ENCODE results near the gene ATAD3B.
A peak's percentile ranks its signal among the peaks of the same experiment; 100 is the strongest.

Gene ATAD3B

GRCh38 chr1:1471389-1472052 lies at the start of gene ATAD3B:
Gene ATAD3B, plus strand, starts transcription at chr1:1471765. Its CDS starts 120 bp downstream, at chr1:1471885.
- TF ChIP-seq CTCF (IDR thresholded peaks at IDR 0.05; ENCODE audit: low read depth, low read length): no peak
- H3K4me3 ChIP-seq (replicated peaks in 1 of 2; ENCODE audit: low read depth in 2 of 2, low read length in 2 of 2): peak within 1 kb of the TSS; percentile 56 to 69
- DNase-seq (ENCODE audit: low read depth in 2 of 2): peak; percentile 82 to 90

- DNase-seq (ENCODE audit: low read depth in 2 of 2): no peak
- no peak overlapping the region for H3K4me3 ChIP-seq (replicated peaks in 1 of 2; ENCODE audit: low read depth in 2 of 2, low read length in 2 of 2)
- no peak for TF ChIP-seq CTCF (IDR thresholded peaks at IDR 0.05; ENCODE audit: low read depth, low read length)
Measured at GRCh38 chr1:1421907-1422464, 49.6 kb upstream of the ATAD3B start.

GRCh38 chr1:1422465-1423244 lies 48.9 kb upstream of the ATAD3B start:
- no peak for DNase-seq (ENCODE audit: low read depth in 2 of 2)
- TF ChIP-seq CTCF (IDR thresholded peaks at IDR 0.05; ENCODE audit: low read depth, low read length): no peak
- no peak overlapping the region for H3K4me3 ChIP-seq (replicated peaks in 1 of 2; ENCODE audit: low read depth in 2 of 2, low read length in 2 of 2)

GRCh38 chr1:1423245-1423597 lies 48.3 kb upstream of the ATAD3B start:
- DNase-seq (ENCODE audit: low read depth in 2 of 2): no peak
- TF ChIP-seq CTCF (IDR thresholded peaks at IDR 0.05; ENCODE audit: low read depth, low read length): no peak
- no peak overlapping the region for H3K4me3 ChIP-seq (replicated peaks in 1 of 2; ENCODE audit: low read depth in 2 of 2, low read length in 2 of 2)

GRCh38 chr1:1424707-1425106 lies 46.9 kb upstream of the ATAD3B start:
- no peak for TF ChIP-seq CTCF (IDR thresholded peaks at IDR 0.05; ENCODE audit: low read depth, low read length)
- H3K4me3 ChIP-seq (replicated peaks in 1 of 2; ENCODE audit: low read depth in 2 of 2, low read length in 2 of 2): no peak overlapping the region
- no peak for DNase-seq (ENCODE audit: low read depth in 2 of 2)

GRCh38 chr1:1425426-1425752 lies 46.2 kb upstream of the ATAD3B start:
- DNase-seq (ENCODE audit: low read depth in 2 of 2): no peak
- H3K4me3 ChIP-seq (replicated peaks in 1 of 2; ENCODE audit: low read depth in 2 of 2, low read length in 2 of 2): no peak overlapping the region
- no peak for TF ChIP-seq CTCF (IDR thresholded peaks at IDR 0.05; ENCODE audit: low read depth, low read length)
